ENCODE measurements around the gene OSBPL2.

The OSBPL2 gene

GRCh38 chr20:62215020-62215990 is 23.0 kb upstream of the OSBPL2 start:
- Histone ChIP-seq H2AK5ac (ENCODE audit: low read length) (no peak overlapping the region), H2BK5ac (ENCODE audit: low read length) (no peak overlapping the region), H3K9ac (ENCODE audit: low read length) (no peak overlapping the region), H2BK120ac (ENCODE audit: low read depth, low read length) (no peak overlapping the region), H3K27me3 (ENCODE audit: insufficient read depth, low read length, poor library complexity) (peaks cover 20% of the 10 kb centered on the region), H3K36me3 (ENCODE audit: control insufficient read depth, insufficient read depth, low read length) (no peaks in the 10 kb centered on the region), H3K18ac (ENCODE audit: low read length) (no peak overlapping the region), H4K8ac (ENCODE audit: low read depth, low read length) (no peak overlapping the region), H3K79me1 (ENCODE audit: low read length) (no peaks in the 10 kb centered on the region), H3K56ac (ENCODE audit: low read length) (no peak overlapping the region), H3K23ac (ENCODE audit: low read length) (no peak overlapping the region), H2BK15ac (replicated peaks; ENCODE audit: low read depth) (no peak overlapping the region), H3K4ac (ENCODE audit: low read depth, low read length) (no peak overlapping the region), H3K79me2 (ENCODE audit: control insufficient read depth, insufficient read depth, low read length) (no peaks in the 10 kb centered on the region), H3K4me1 (ENCODE audit: control insufficient read depth, low read depth, low read length) (no peaks in the 10 kb centered on the region), H3K4me2 (ENCODE audit: low read length) (no peak overlapping the region), H3K27ac (ENCODE audit: low read depth, low read length) (no peak overlapping the region), H4K5ac (ENCODE audit: low read length) (no peak overlapping the region), H3K4me3 (ENCODE audit: low read length) (no peak overlapping the region)
- DNase-seq = no peak
- WGBS (ENCODE audit: extremely low coverage, insufficient coverage, low lambda C conversion rate) = no CpG with 5 or more reads among the region's 29 CpGs

GRCh38 chr20:62215991-62216635 is 22.2 kb upstream of the OSBPL2 start:
- Histone ChIP-seq H3K27ac (ENCODE audit: low read depth, low read length) (no peak overlapping the region), H3K36me3 (ENCODE audit: control insufficient read depth, insufficient read depth, low read length) (no peaks in the 10 kb centered on the region), H3K79me2 (ENCODE audit: control insufficient read depth, insufficient read depth, low read length) (no peaks in the 10 kb centered on the region), H4K8ac (ENCODE audit: low read depth, low read length) (no peak overlapping the region), H2BK5ac (ENCODE audit: low read length) (no peak overlapping the region), H3K56ac (ENCODE audit: low read length) (no peak overlapping the region), H3K23ac (ENCODE audit: low read length) (no peak overlapping the region), H2BK120ac (ENCODE audit: low read depth, low read length) (no peak overlapping the region), H3K79me1 (ENCODE audit: low read length) (no peaks in the 10 kb centered on the region), H3K9ac (ENCODE audit: low read length) (no peak overlapping the region), H3K4me1 (ENCODE audit: control insufficient read depth, low read depth, low read length) (no peaks in the 10 kb centered on the region), H2AK5ac (ENCODE audit: low read length) (no peak overlapping the region), H3K4ac (ENCODE audit: low read depth, low read length) (no peak overlapping the region), H3K18ac (ENCODE audit: low read length) (no peak overlapping the region), H3K4me2 (ENCODE audit: low read length) (no peak overlapping the region), H4K5ac (ENCODE audit: low read length) (no peak overlapping the region), H3K27me3 (ENCODE audit: insufficient read depth, low read length, poor library complexity) (peaks cover 25% of the 10 kb centered on the region), H2BK15ac (replicated peaks; ENCODE audit: low read depth) (no peak overlapping the region), H3K4me3 (ENCODE audit: low read length) (no peak overlapping the region)
- DNase-seq = no peak
- WGBS (ENCODE audit: extremely low coverage, insufficient coverage, low lambda C conversion rate) = no CpG with 5 or more reads among the region's 40 CpGs

- Histone ChIP-seq H3K27me3 (ENCODE audit: insufficient read depth, low read length, poor library complexity) (peaks cover 28% of the 10 kb centered on the region), H3K79me2 (ENCODE audit: control insufficient read depth, insufficient read depth, low read length) (no peaks in the 10 kb centered on the region), H3K4me2 (ENCODE audit: low read length) (no peak overlapping the region), H4K5ac (ENCODE audit: low read length) (no peak overlapping the region), H3K79me1 (ENCODE audit: low read length) (no peaks in the 10 kb centered on the region), H3K4ac (ENCODE audit: low read depth, low read length) (no peak overlapping the region), H2AK5ac (ENCODE audit: low read length) (no peak overlapping the region), H3K18ac (ENCODE audit: low read length) (no peak overlapping the region), H3K36me3 (ENCODE audit: control insufficient read depth, insufficient read depth, low read length) (no peaks in the 10 kb centered on the region), H3K9ac (ENCODE audit: low read length) (no peak overlapping the region), H3K4me1 (ENCODE audit: control insufficient read depth, low read depth, low read length) (no peaks in the 10 kb centered on the region), H3K56ac (ENCODE audit: low read length) (no peak overlapping the region), H2BK5ac (ENCODE audit: low read length) (no peak overlapping the region), H2BK15ac (replicated peaks; ENCODE audit: low read depth) (no peak overlapping the region), H3K4me3 (ENCODE audit: low read length) (no peak overlapping the region), H3K23ac (ENCODE audit: low read length) (no peak overlapping the region), H3K27ac (ENCODE audit: low read depth, low read length) (no peak overlapping the region), H4K8ac (ENCODE audit: low read depth, low read length) (no peak overlapping the region), H2BK120ac (ENCODE audit: low read depth, low read length) (no peak overlapping the region)
- DNase-seq = no peak
- no CpG with 5 or more reads among the region's 26 CpGs for WGBS (ENCODE audit: extremely low coverage, insufficient coverage, low lambda C conversion rate)
These were observed 21.4 kb upstream of the OSBPL2 start for GRCh38 chr20:62216636-62217566.

- Histone ChIP-seq H4K5ac (ENCODE audit: low read length) (no peak overlapping the region), H3K27ac (ENCODE audit: low read depth, low read length) (no peak overlapping the region), H2BK5ac (ENCODE audit: low read length) (no peak overlapping the region), H4K8ac (ENCODE audit: low read depth, low read length) (no peak overlapping the region), H2AK5ac (ENCODE audit: low read length) (no peak overlapping the region), H3K56ac (ENCODE audit: low read length) (no peak overlapping the region), H2BK15ac (replicated peaks; ENCODE audit: low read depth) (no peak overlapping the region), H3K36me3 (ENCODE audit: control insufficient read depth, insufficient read depth, low read length) (no peaks in the 10 kb centered on the region), H3K79me1 (ENCODE audit: low read length) (no peaks in the 10 kb centered on the region), H3K4ac (ENCODE audit: low read depth, low read length) (no peak overlapping the region), H3K9ac (ENCODE audit: low read length) (no peak overlapping the region), H3K4me1 (ENCODE audit: control insufficient read depth, low read depth, low read length) (no peaks in the 10 kb centered on the region), H3K23ac (ENCODE audit: low read length) (no peak overlapping the region), H3K18ac (ENCODE audit: low read length) (no peak overlapping the region), H3K27me3 (ENCODE audit: insufficient read depth, low read length, poor library complexity) (peaks cover 28% of the 10 kb centered on the region), H2BK120ac (ENCODE audit: low read depth, low read length) (no peak overlapping the region), H3K79me2 (ENCODE audit: control insufficient read depth, insufficient read depth, low read length) (no peaks in the 10 kb centered on the region), H3K4me3 (ENCODE audit: low read length) (no peak overlapping the region), H3K4me2 (ENCODE audit: low read length) (no peak overlapping the region)
- no CpG with 5 or more reads among the region's 38 CpGs for WGBS (ENCODE audit: extremely low coverage, insufficient coverage, low lambda C conversion rate)
- no peak for DNase-seq
These were observed 20.2 kb upstream of the OSBPL2 start for GRCh38 chr20:62217913-62218773.
